Transverse colon (tissue), 4 donors: ENCODE results near the gene DEDD. TPM values are rescaled to one million over a fixed set of nuclear protein-coding genes. Genes with fewer than 3 reads are reported as not detected.

ENCODE experiments used
- DNase-seq: peaks from one replicate; pipeline ENCODE4 v3.0.0-alpha.2; 2019
- H3K27ac ChIP-seq, 4 donors: fragments of 200-600 bp; sonication (generic); 2 replicates each; pipeline ENCODE4 v1.5.1; 2016 to 2018; ENCODE audit warnings: inconsistent platforms in 4 of 4
- H3K27me3 ChIP-seq: fragments of 200-600 bp; sonication (generic); 2 replicates; pipeline ENCODE4 v1.5.1; 2017; ENCODE audit warnings: inconsistent platforms
- H3K36me3 ChIP-seq, 4 donors: fragments of 200-600 bp; sonication (generic); 2 replicates each; pipeline ENCODE4 v1.5.1; 2017 to 2019; ENCODE audit warnings: inconsistent platforms in 4 of 4
- H3K4me1 ChIP-seq, 4 donors: fragments of 200-600 bp; sonication (generic); 2 replicates each; pipeline ENCODE4 v1.5.1; 2017 to 2020; ENCODE audit warnings: inconsistent platforms in 4 of 4
- H3K4me3 ChIP-seq, 4 donors: fragments of 200-600 bp; sonication (generic); 1 replicate in 1 of 4; 2 replicates in 3 of 4; pipeline versions ENCODE4 v1.5.1 to v1.6.1; 2017 to 2019; ENCODE audit warnings: inconsistent platforms in 4 of 4
- H3K9me3 ChIP-seq, 2 donors: fragments of 200-600 bp; sonication (generic); 2 replicates each; pipeline ENCODE4 v1.5.1; 2017 to 2019; ENCODE audit warnings: inconsistent platforms in 2 of 2
- EP300 ChIP-seq: sonication (generic); formaldehyde crosslinking; IDR thresholded peaks from one replicate; pipeline ENCODE4 v1.6.1; 2017; ENCODE audit warnings: antibody characterized with exemption, low read depth
- POLR2A ChIP-seq: fragments of 450-650 bp; IDR thresholded peaks from one replicate; pipeline ENCODE4 v1.6.1; 2016; ENCODE audit warnings: antibody characterized with exemption, mild to moderate bottlenecking, moderate library complexity
- POLR2AphosphoS5 ChIP-seq, 3 donors: sonication (generic); formaldehyde crosslinking; IDR thresholded peaks; one replicate each; pipeline ENCODE4 v1.6.1; 2016; ENCODE audit warnings: antibody characterized with exemption in 3 of 3
- WGBS, 2 donors: methylation state at CpG; one replicate each; pipeline ENCODE4 v1.1.5; 2018; ENCODE audit warnings: low coverage in 1 of 2; 5-methylcytosine and 5-hydroxymethylcytosine counted together
- in situ Hi-C, 4 donors: fragments of 200-750 bp; cut with MboI; loops; one replicate each; pipeline versions ENCODE4 v1.15.0 to v1.15.1; 2017; ENCODE audit warnings: low sequenced_read_pairs in 3 of 4, low pct_ligation_motif_present in 1 of 4, low pct_unique_long_range_greater_than_20kb in 1 of 4
- intact Hi-C: fragments of 100-400 bp; cut with DNase I; formaldehyde crosslinking; loops from one replicate; pipeline ENCODE4 v1.15.1; 2023; ENCODE audit warnings: low total_unique reads
- total RNA-seq, 4 donors: library from RNA; depleted of rRNA; stranded (reverse); fragments of >200 nt; gene quantifications; one replicate each; pipeline ENCODE4 v1.1.0, GENCODE V29; 2016
- TF ChIP-seq, protein P1 (sequence below), 5 experiments: fragments of 200-600 bp in 3 of 5; fragments of 450-650 bp in 2 of 5; sonication (generic) in 3 of 5; IDR thresholded peaks; 1 replicate in 2 of 5; 2 replicates in 3 of 5; pipeline ENCODE4 v1.5.1; 2016 to 2017; ENCODE audit warnings: antibody characterized with exemption in 5 of 5, inconsistent platforms in 3 of 5, mild to moderate bottlenecking in 2 of 5, moderate library complexity in 1 of 5

DEDD gene
- total RNA-seq, 4 donors from 2014 or later = 30.3 to 73.7 (median 38.6) TPM

DNA sequence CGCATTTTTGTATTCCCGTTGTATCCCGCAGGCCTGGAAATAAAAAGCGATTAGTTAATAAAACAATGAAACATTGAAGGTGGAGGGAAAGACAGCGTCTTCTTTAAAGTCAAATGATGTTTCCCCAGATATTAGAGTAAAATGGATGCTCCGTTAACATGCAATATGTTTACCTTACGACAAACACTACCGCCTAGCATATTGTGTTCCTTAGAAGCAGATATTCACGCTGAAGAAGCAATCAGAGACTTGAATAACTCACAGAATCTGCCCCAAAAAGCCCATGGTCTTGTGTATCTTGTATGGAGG is 45.4 kb upstream of the DEDD start:
- no peaks in the 10 kb centered on the region for H3K27me3 ChIP-seq
- DNase-seq = no peak
- peaks cover 0 to 18% (median 5%) of the 10 kb centered on the region in 4 donors for H3K36me3 ChIP-seq
- H3K4me1 ChIP-seq = peaks cover 0 to 35% (median 18%) of the 10 kb centered on the region in 4 donors
- WGBS, 2 donors = 36 to 55% methylated on average over 9 of the region's 9 CpGs
- in situ Hi-C loops = no loop called here
- H3K27ac ChIP-seq = peak overlapping the region; percentile 83 to 91 (median 88)
- H3K4me3 ChIP-seq = peak overlapping the region in 3 of 4 donors; percentile 62 to 81 (median 67)
- no peaks in the 10 kb centered on the region for H3K9me3 ChIP-seq
- TF ChIP-seq EP300 = no peak
- TF ChIP-seq, protein P1, sequence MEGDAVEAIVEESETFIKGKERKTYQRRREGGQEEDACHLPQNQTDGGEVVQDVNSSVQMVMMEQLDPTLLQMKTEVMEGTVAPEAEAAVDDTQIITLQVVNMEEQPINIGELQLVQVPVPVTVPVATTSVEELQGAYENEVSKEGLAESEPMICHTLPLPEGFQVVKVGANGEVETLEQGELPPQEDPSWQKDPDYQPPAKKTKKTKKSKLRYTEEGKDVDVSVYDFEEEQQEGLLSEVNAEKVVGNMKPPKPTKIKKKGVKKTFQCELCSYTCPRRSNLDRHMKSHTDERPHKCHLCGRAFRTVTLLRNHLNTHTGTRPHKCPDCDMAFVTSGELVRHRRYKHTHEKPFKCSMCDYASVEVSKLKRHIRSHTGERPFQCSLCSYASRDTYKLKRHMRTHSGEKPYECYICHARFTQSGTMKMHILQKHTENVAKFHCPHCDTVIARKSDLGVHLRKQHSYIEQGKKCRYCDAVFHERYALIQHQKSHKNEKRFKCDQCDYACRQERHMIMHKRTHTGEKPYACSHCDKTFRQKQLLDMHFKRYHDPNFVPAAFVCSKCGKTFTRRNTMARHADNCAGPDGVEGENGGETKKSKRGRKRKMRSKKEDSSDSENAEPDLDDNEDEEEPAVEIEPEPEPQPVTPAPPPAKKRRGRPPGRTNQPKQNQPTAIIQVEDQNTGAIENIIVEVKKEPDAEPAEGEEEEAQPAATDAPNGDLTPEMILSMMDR (IDR thresholded peaks at IDR 0.05) = no peak
- no peak for TF ChIP-seq POLR2AphosphoS5 (IDR thresholded peaks at IDR 0.05)
- TF ChIP-seq POLR2A = no peak
- intact Hi-C loops = no loop called here

DNA sequence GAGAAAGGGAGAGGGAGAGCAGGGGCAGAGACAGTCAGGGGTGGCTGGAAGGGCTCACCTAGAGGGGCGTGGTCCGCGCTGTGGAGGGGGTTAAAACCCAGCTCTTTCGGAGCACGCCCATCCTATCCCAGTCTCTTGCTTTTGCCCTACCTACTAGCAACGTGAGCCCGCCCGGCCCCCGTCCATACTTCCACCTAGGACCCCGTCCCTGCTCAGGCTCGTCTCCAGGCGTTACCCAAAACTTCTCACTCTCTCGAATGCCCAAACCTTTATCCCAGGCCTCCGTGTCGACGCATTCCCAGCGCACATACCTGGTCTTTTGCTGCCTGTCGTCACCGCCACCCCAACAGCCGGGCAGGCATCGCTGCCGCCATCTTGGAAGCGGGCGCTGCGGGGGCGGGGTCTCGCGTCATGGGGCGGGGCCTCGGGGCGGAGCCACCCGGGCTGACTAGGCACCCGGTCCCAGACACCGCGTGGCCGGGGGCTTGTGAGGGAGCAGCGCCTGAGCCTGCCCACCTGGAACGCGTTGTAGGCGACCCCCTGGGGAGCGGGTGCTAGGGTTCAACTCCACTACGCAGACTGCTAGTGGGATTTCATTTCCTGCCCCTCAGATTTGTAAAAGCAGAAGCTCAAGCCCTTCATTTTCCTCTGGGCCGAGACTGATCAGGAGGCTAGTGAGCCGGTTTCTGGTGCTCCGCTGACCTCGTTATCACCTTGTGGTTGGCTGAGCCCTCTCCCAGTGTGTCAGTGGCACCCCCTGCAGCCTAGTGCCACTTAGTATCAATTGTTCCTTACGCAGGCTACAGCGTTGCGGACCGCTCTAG is 44.9 kb upstream of the DEDD start, which contains the start of gene B4GALT3:
Gene B4GALT3 (minus strand): TSS at position 396 of the 824 bp plus-strand sequence. CDS start 1,447 bp downstream, outside the sequence.
- Histone ChIP-seq H3K27me3 (no peaks in the 10 kb centered on the region), H3K4me3 (peak within 1 kb of the TSS; percentile 59 to 81 (median 64)), H3K9me3 (no peaks in the 10 kb centered on the region), H3K27ac (peak within 1 kb of the TSS; percentile 83 to 91 (median 88)), H3K4me1 (peaks cover 0 to 41% (median 18%) of the 10 kb centered on the region in 4 donors), H3K36me3 (peaks cover 0 to 20% (median 6%) of the 10 kb centered on the region in 4 donors)
- in situ Hi-C loops = no loop called here
- intact Hi-C loops = no loop called here
- DNase-seq = peak; percentile 94
- TF ChIP-seq POLR2A (peak; percentile 83), POLR2AphosphoS5 (IDR thresholded peaks at IDR 0.05) (peak; percentile 77 to 88 (median 88)), EP300 (no peak)
- TF ChIP-seq, protein P1 (IDR thresholded peaks at IDR 0.05) = peak in 1 of 5 experiments; percentile 25
- 5 to 40% methylated on average over 3 to 50 of the region's 50 CpGs for WGBS, 2 donors

DNA sequence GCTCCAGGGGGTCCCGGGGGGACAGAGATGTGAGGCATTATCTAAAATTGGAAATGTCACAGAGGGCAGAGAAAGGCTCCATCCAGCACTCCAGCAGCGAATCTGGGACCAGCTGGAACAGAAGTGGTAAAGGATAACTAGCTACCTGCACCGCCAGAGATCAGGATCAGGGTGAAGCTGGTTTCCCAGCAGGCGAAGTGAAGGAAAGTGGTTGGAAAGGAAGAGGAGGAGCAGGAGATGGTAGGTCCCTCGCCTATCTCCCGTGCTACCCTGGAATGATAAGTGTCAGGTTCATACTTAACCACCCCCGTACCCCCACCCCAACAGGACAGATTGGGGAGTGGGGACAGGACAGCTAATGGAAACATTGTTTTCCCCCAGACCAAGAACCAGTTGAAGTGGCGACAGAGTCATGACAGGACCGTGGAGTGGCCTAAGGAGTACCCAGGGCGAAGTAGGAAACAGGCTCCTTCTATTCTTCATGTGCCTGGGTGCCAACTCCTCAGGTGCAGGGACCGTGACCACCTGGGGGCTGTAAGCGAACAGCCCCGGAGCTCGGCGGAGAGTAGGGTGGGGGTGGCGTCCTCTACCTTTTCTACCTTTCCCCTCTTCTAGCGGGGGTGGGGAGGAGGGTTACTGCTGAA is 44.1 kb upstream of the DEDD start:
- in situ Hi-C loops (no loop called here), intact Hi-C loops (no loop called here)
- TF ChIP-seq POLR2A = no peak
- no peak for TF ChIP-seq POLR2AphosphoS5 (IDR thresholded peaks at IDR 0.05)
- H3K36me3 ChIP-seq = peaks cover 0 to 27% (median 9%) of the 10 kb centered on the region in 4 donors
- no peaks in the 10 kb centered on the region for H3K27me3 ChIP-seq
- DNase-seq = no peak
- H3K9me3 ChIP-seq = no peaks in the 10 kb centered on the region
- H3K27ac ChIP-seq = peak overlapping the region; percentile 83 to 91 (median 88)
- H3K4me3 ChIP-seq = peak overlapping the region; percentile 59 to 81 (median 64)
- WGBS, 2 donors = 14 to 27% methylated on average over 2 to 17 of the region's 17 CpGs
- peaks cover 0 to 36% (median 18%) of the 10 kb centered on the region in 4 donors for H3K4me1 ChIP-seq

DNA sequence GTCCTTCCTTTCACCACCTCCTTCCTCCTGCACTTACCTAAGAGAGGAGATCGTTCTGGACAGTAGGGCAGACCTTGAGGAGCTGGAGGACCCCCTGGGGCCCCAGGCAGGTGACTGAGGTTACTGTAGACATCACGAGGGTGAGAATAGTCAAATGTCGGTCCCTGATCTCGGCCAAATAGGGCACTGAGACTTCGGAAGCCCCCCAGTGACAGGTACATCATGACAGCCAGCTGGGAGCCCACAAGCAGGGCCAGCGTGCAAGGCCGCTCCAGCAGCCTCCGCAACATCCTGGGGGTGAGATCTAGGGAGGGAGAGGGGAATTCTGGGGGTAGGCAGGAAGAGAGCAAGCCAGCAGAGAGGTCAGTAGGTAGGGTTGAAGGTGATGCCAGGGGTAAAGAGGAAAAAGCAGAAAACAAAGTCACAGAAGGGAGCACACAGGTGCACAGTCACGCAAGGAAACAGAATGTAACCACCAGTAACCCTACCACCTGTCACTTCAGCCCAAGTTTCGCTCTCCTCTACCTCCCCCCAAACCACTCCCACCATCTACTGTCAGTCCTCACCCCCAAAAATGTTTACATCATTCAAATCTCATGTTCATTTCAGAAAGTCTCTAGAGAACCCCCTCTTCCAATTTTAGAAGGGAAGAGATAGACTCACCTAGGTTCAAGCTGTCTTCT is 43.4 kb upstream of the DEDD start:
- in situ Hi-C loops = no loop called here
- intact Hi-C loops = no loop called here

More for the DNA sequence above, 43.4 kb upstream of the DEDD start:
- H3K4me3 ChIP-seq = peak overlapping the region in 2 of 4 donors; percentile 67 to 81
- H3K4me1 ChIP-seq = peaks cover 0 to 33% (median 18%) of the 10 kb centered on the region in 4 donors
- peak overlapping the region; percentile 37 to 91 (median 86) for H3K27ac ChIP-seq
- DNase-seq = no peak
- no peaks in the 10 kb centered on the region for H3K27me3 ChIP-seq
- TF ChIP-seq POLR2A (no peak), EP300 (no peak), POLR2AphosphoS5 (IDR thresholded peaks at IDR 0.05) (no peak)
- TF ChIP-seq, protein P1 (IDR thresholded peaks at IDR 0.05) = no peak
- WGBS, 2 donors = 72% methylated on average over 3 to 10 of the region's 10 CpGs
- H3K9me3 ChIP-seq = no peaks in the 10 kb centered on the region
- peaks cover 0 to 32% (median 12%) of the 10 kb centered on the region in 4 donors for H3K36me3 ChIP-seq
